Activated CD8-positive, alpha-beta memory T cell treated with anti-CD3 and anti-CD28 coated beads for 4 hours (primary cell): ENCODE results near the gene KRTAP12-3.

Experiments used
- DNase-seq, 2 donors: peaks; one replicate each; pipeline ENCODE4 v3.0.0-alpha.2; 2020; ENCODE audit warnings: low read depth in 2 of 2

Gene KRTAP12-3

GRCh38 chr21:44702111-44702972, 44.6 kb downstream of the KRTAP12-3 start:
- no peak for DNase-seq

GRCh38 chr21:44702973-44703730, 45.4 kb downstream of the KRTAP12-3 start:
- DNase-seq = no peak

- no peak for DNase-seq
These were observed 46.3 kb downstream of the KRTAP12-3 start for GRCh38 chr21:44703731-44704635.

- no peak for DNase-seq
These were observed 46.9 kb downstream of the KRTAP12-3 start for GRCh38 chr21:44704636-44705001.

GRCh38 chr21:44706026-44706705, 48.4 kb downstream of the KRTAP12-3 start:
- DNase-seq = no peak

GRCh38 chr21:44706706-44707581, 49.2 kb downstream of the KRTAP12-3 start:
- DNase-seq = no peak
